IgD-negative memory B cell (primary cell): ENCODE data around the gene XXYLT1. TPM values are rescaled to one million over a fixed set of nuclear protein-coding genes. Genes with fewer than 3 reads are reported as not detected.

Source experiments
- H3K27ac Mint-ChIP-seq, 3 donors: one replicate each; pipeline ENCODE4 v1.8.0; 2020 to 2022; ENCODE audit warnings: mild to moderate bottlenecking in 3 of 3, mixed read lengths in 3 of 3, moderate library complexity in 1 of 3
- H3K27me3 Mint-ChIP-seq: one replicate; pipeline ENCODE4 v1.8.0; 2021; ENCODE audit warnings: mixed read lengths
- H3K36me3 Mint-ChIP-seq: one replicate; pipeline ENCODE4 v1.8.0; 2020; ENCODE audit warnings: mild to moderate bottlenecking, mixed read lengths
- H3K4me1 Mint-ChIP-seq, 3 donors: one replicate each; pipeline ENCODE4 v1.8.0; 2020 to 2022; ENCODE audit warnings: mixed read lengths in 3 of 3, mild to moderate bottlenecking in 1 of 3
- H3K4me3 Mint-ChIP-seq, 4 donors: one replicate each; pipeline ENCODE4 v1.8.0; 2020 to 2022; ENCODE audit warnings: mild to moderate bottlenecking in 4 of 4, mixed read lengths in 4 of 4, moderate library complexity in 3 of 4
- H3K9me3 Mint-ChIP-seq, 3 donors: one replicate each; pipeline ENCODE4 v1.8.0; 2020 to 2021; ENCODE audit warnings: mixed read lengths in 3 of 3, mild to moderate bottlenecking in 1 of 3
- polyA plus RNA-seq: library from polyadenylated mRNA; unstranded; fragments of 300-500 nt; fragmentation: Illumina TruSeq; gene quantifications from one replicate; pipeline ENCODE4 v1.2.3, GENCODE V29; 2021

XXYLT1 gene
- polyA plus RNA-seq, 1 donor from 2014 or later: 5.2 TPM

GRCh38 chr3:195186041-195186709 is 84.8 kb downstream of the XXYLT1 start:
- peak overlapping the region in 1 of 4 donors; percentile 53 for H3K4me3 Mint-ChIP-seq
- peaks cover 3% of the 10 kb centered on the region for H3K36me3 Mint-ChIP-seq
- H3K27ac Mint-ChIP-seq: peak overlapping the region in 2 of 3 donors; percentile 2 to 27
- H3K27me3 Mint-ChIP-seq: no peaks in the 10 kb centered on the region
- peaks cover 18 to 25% (median 23%) of the 10 kb centered on the region in 3 donors for H3K4me1 Mint-ChIP-seq
- peaks cover 0 to 3% (median 0%) of the 10 kb centered on the region in 3 donors for H3K9me3 Mint-ChIP-seq

- Mint-ChIP-seq H3K36me3 (peaks cover 3% of the 10 kb centered on the region), H3K9me3 (no peaks in the 10 kb centered on the region), H3K27me3 (no peaks in the 10 kb centered on the region), H3K4me3 (peak overlapping the region in 1 of 4 donors; percentile 53), H3K27ac (peak overlapping the region in 1 of 3 donors; percentile 80), H3K4me1 (peaks cover 18 to 25% (median 23%) of the 10 kb centered on the region in 3 donors)
Measured at GRCh38 chr3:195185583-195185982, 85.4 kb downstream of the XXYLT1 start.

GRCh38 chr3:195184716-195185421 is 86.1 kb downstream of the XXYLT1 start:
- Mint-ChIP-seq H3K27ac (no peak overlapping the region), H3K4me1 (peaks cover 18 to 25% (median 23%) of the 10 kb centered on the region in 3 donors), H3K9me3 (no peaks in the 10 kb centered on the region), H3K36me3 (peaks cover 5% of the 10 kb centered on the region), H3K4me3 (peak overlapping the region in 1 of 4 donors; percentile 6), H3K27me3 (no peaks in the 10 kb centered on the region)

- peaks cover 6% of the 10 kb centered on the region for H3K36me3 Mint-ChIP-seq
- no peak overlapping the region for H3K4me3 Mint-ChIP-seq
- no peaks in the 10 kb centered on the region for H3K9me3 Mint-ChIP-seq
- H3K4me1 Mint-ChIP-seq: peaks cover 14 to 25% (median 23%) of the 10 kb centered on the region in 3 donors
- no peaks in the 10 kb centered on the region for H3K27me3 Mint-ChIP-seq
- H3K27ac Mint-ChIP-seq: no peak overlapping the region
Measured at GRCh38 chr3:195183071-195183776, 87.7 kb downstream of the XXYLT1 start.

GRCh38 chr3:195182470-195182795 is 88.5 kb downstream of the XXYLT1 start:
- Mint-ChIP-seq H3K9me3 (no peaks in the 10 kb centered on the region), H3K4me1 (peaks cover 14 to 25% (median 22%) of the 10 kb centered on the region in 3 donors), H3K4me3 (no peak overlapping the region), H3K27me3 (no peaks in the 10 kb centered on the region), H3K36me3 (peaks cover 9% of the 10 kb centered on the region), H3K27ac (no peak overlapping the region)

- peaks cover 13% of the 10 kb centered on the region for H3K36me3 Mint-ChIP-seq
- H3K4me1 Mint-ChIP-seq: peaks cover 14 to 25% (median 22%) of the 10 kb centered on the region in 3 donors
- no peak overlapping the region for H3K4me3 Mint-ChIP-seq
- H3K27me3 Mint-ChIP-seq: no peaks in the 10 kb centered on the region
- H3K9me3 Mint-ChIP-seq: no peaks in the 10 kb centered on the region
- no peak overlapping the region for H3K27ac Mint-ChIP-seq
Measured at GRCh38 chr3:195181741-195182469, 89.1 kb downstream of the XXYLT1 start.

- H3K9me3 Mint-ChIP-seq: no peaks in the 10 kb centered on the region
- H3K27me3 Mint-ChIP-seq: no peaks in the 10 kb centered on the region
- peaks cover 8 to 19% (median 15%) of the 10 kb centered on the region in 3 donors for H3K4me1 Mint-ChIP-seq
- peaks cover 13% of the 10 kb centered on the region for H3K36me3 Mint-ChIP-seq
- H3K4me3 Mint-ChIP-seq: no peak overlapping the region
- H3K27ac Mint-ChIP-seq: peak overlapping the region in 1 of 3 donors; percentile 59
Measured at GRCh38 chr3:195181113-195181498, 89.9 kb downstream of the XXYLT1 start.

- Mint-ChIP-seq H3K27ac (peak overlapping the region in 1 of 3 donors; percentile 24), H3K4me1 (peaks cover 3 to 14% (median 10%) of the 10 kb centered on the region in 3 donors), H3K27me3 (no peaks in the 10 kb centered on the region), H3K4me3 (no peak overlapping the region), H3K36me3 (peaks cover 13% of the 10 kb centered on the region), H3K9me3 (no peaks in the 10 kb centered on the region)
Measured at GRCh38 chr3:195180490-195181112, 90.4 kb downstream of the XXYLT1 start.

- H3K27me3 Mint-ChIP-seq: no peaks in the 10 kb centered on the region
- no peak overlapping the region for H3K4me3 Mint-ChIP-seq
- no peaks in the 10 kb centered on the region for H3K9me3 Mint-ChIP-seq
- H3K4me1 Mint-ChIP-seq: peaks cover 3 to 10% (median 7%) of the 10 kb centered on the region in 3 donors
- peak overlapping the region in 1 of 3 donors; percentile 24 for H3K27ac Mint-ChIP-seq
- peaks cover 13% of the 10 kb centered on the region for H3K36me3 Mint-ChIP-seq
Measured at GRCh38 chr3:195179776-195180489, 91.0 kb downstream of the XXYLT1 start.

GRCh38 chr3:195178124-195178910 is 92.6 kb downstream of the XXYLT1 start:
- Mint-ChIP-seq H3K9me3 (no peaks in the 10 kb centered on the region), H3K27me3 (no peaks in the 10 kb centered on the region), H3K4me1 (peaks cover 0 to 3% (median 0%) of the 10 kb centered on the region in 3 donors), H3K4me3 (no peak overlapping the region), H3K36me3 (peaks cover 13% of the 10 kb centered on the region), H3K27ac (peak overlapping the region in 1 of 3 donors; percentile 89)

- no peak overlapping the region for H3K27ac Mint-ChIP-seq
- H3K4me1 Mint-ChIP-seq: no peaks in the 10 kb centered on the region
- H3K4me3 Mint-ChIP-seq: no peak overlapping the region
- no peaks in the 10 kb centered on the region for H3K27me3 Mint-ChIP-seq
- H3K36me3 Mint-ChIP-seq: peaks cover 10% of the 10 kb centered on the region
- no peaks in the 10 kb centered on the region for H3K9me3 Mint-ChIP-seq
Measured at GRCh38 chr3:195177422-195178123, 93.4 kb downstream of the XXYLT1 start.

- H3K4me1 Mint-ChIP-seq: no peaks in the 10 kb centered on the region
- no peak overlapping the region for H3K4me3 Mint-ChIP-seq
- H3K36me3 Mint-ChIP-seq: peaks cover 10% of the 10 kb centered on the region
- no peaks in the 10 kb centered on the region for H3K9me3 Mint-ChIP-seq
- no peaks in the 10 kb centered on the region for H3K27me3 Mint-ChIP-seq
- H3K27ac Mint-ChIP-seq: no peak overlapping the region
Measured at GRCh38 chr3:195176776-195177175, 94.2 kb downstream of the XXYLT1 start.
